Mesendoderm (in vitro differentiated cells): Measurements from ENCODE around the gene DNPEP. TPM values are rescaled to one million over a fixed set of nuclear protein-coding genes. Genes with fewer than 3 reads are reported as not detected.

Source experiments
- DNase-seq: peaks from one replicate; pipeline ENCODE4 v3.0.0; 2013
- H2AK5ac ChIP-seq: 2 replicates; pipeline ENCODE4 v1.6.1; 2013; ENCODE audit warnings: low read length, inconsistent platforms
- H2BK120ac ChIP-seq: 2 replicates; pipeline ENCODE4 v1.6.1; 2013; ENCODE audit warnings: low read depth, mild to moderate bottlenecking, low read length, moderate library complexity, mixed read lengths
- H2BK15ac ChIP-seq: replicated peaks from 2 replicates; pipeline ENCODE4 v1.6.1; 2013; ENCODE audit warnings: low read depth, mild to moderate bottlenecking, moderate library complexity
- H2BK5ac ChIP-seq: 2 replicates; pipeline ENCODE4 v1.6.1; 2013; ENCODE audit warnings: low read length, inconsistent platforms
- H3K18ac ChIP-seq: 2 replicates; pipeline ENCODE4 v1.6.1; 2013; ENCODE audit warnings: mild to moderate bottlenecking, low read length, mixed read lengths
- H3K23ac ChIP-seq: one replicate; pipeline ENCODE4 v1.6.1; 2013; ENCODE audit warnings: low read length
- H3K27ac ChIP-seq: 2 replicates; pipeline ENCODE4 v1.5.1; 2013; ENCODE audit warnings: low read depth, mild to moderate bottlenecking, inconsistent platforms, low read length, moderate library complexity
- H3K27me3 ChIP-seq: 2 replicates; pipeline ENCODE4 v1.6.1; 2013; ENCODE audit warnings: low read length, control low read depth, mild to moderate bottlenecking, inconsistent platforms; ENCODE audit not compliant: insufficient read depth, poor library complexity
- H3K36me3 ChIP-seq: 2 replicates; pipeline ENCODE4 v1.6.1; 2013; ENCODE audit warnings: low read length, inconsistent platforms; ENCODE audit not compliant: control insufficient read depth, insufficient read depth
- H3K4ac ChIP-seq: one replicate; pipeline ENCODE4 v1.6.1; 2013; ENCODE audit warnings: low read depth, mild to moderate bottlenecking, low read length, moderate library complexity
- H3K4me1 ChIP-seq: 2 replicates; pipeline ENCODE4 v1.6.1; 2013; ENCODE audit warnings: low read depth, low read length, inconsistent platforms; ENCODE audit not compliant: control insufficient read depth
- H3K4me2 ChIP-seq: 2 replicates; pipeline ENCODE4 v1.6.1; 2013; ENCODE audit warnings: low read length
- H3K4me3 ChIP-seq: 2 replicates; pipeline ENCODE4 v1.5.1; 2013; ENCODE audit warnings: mild to moderate bottlenecking, low read length
- H3K56ac ChIP-seq: one replicate; pipeline ENCODE4 v1.6.1; 2013; ENCODE audit warnings: low read length
- H3K79me1 ChIP-seq: 2 replicates; pipeline ENCODE4 v1.6.1; 2013; ENCODE audit warnings: low read length, inconsistent platforms
- H3K79me2 ChIP-seq: 2 replicates; pipeline ENCODE4 v1.6.1; 2013; ENCODE audit warnings: mild to moderate bottlenecking, low read length; ENCODE audit not compliant: control insufficient read depth, insufficient read depth
- H3K9ac ChIP-seq: 2 replicates; pipeline ENCODE4 v1.6.1; 2013; ENCODE audit warnings: low read length, inconsistent platforms
- H4K5ac ChIP-seq: one replicate; pipeline ENCODE4 v1.6.1; 2013; ENCODE audit warnings: low read length
- H4K8ac ChIP-seq: one replicate; pipeline ENCODE4 v1.6.1; 2013; ENCODE audit warnings: low read depth, mild to moderate bottlenecking, control low read depth, low read length, moderate library complexity
- WGBS: extraction: QIAGEN DNeasy Blood & Tissue Kit; methylation state at CpG from one replicate; pipeline ENCODE4 v1.1.7; 2013; ENCODE audit warnings: low lambda C conversion rate, missing lambda C conversion rate; ENCODE audit not compliant: insufficient coverage; ENCODE audit errors: extremely low coverage; 5-methylcytosine and 5-hydroxymethylcytosine counted together
- small RNA-seq: library from polyadenylated mRNA; stranded (forward); fragments of <200 nt; extraction: miRNeasy Mini kit (QIAGEN cat#:217004); gene quantifications from one replicate; pipeline ENCODE3, GENCODE V24; 2013; ENCODE audit not compliant: insufficient read depth

Gene DNPEP

DNA sequence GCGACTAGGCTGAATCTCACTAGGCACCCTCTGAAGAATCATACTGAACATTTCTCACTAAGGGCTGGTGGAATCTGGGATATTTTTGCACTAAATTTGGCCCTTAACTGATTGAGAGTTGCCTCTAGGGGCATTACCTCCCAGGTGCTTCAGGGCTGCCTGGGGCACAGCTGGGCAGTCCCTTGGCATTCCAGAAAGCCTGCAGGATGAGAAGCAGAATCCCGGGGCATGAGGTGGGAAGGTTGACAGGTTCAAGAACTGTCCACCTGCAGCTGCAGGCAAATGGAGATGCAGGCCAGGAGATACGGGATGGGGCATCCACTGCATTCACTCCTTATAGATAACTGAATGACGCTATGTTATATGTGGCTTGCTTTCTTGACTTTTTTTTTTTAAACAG, 62.6 kb downstream of the DNPEP start:
- no peak overlapping the region for H3K4me3 ChIP-seq
- no peak overlapping the region for H3K18ac ChIP-seq
- DNase-seq, result no peak
- no peak overlapping the region for H4K5ac ChIP-seq
- H3K56ac ChIP-seq, result no peak overlapping the region
- H3K36me3 ChIP-seq, result no peaks in the 10 kb centered on the region
- H3K27me3 ChIP-seq, result no peaks in the 10 kb centered on the region
- no peaks in the 10 kb centered on the region for H3K4me1 ChIP-seq
- no peak overlapping the region for H3K4me2 ChIP-seq
- H3K79me1 ChIP-seq, result no peaks in the 10 kb centered on the region
- no peak overlapping the region for H2BK120ac ChIP-seq
- H3K79me2 ChIP-seq, result no peaks in the 10 kb centered on the region
- no peak overlapping the region for H3K27ac ChIP-seq
- no peak overlapping the region for H2BK5ac ChIP-seq
- WGBS, result no CpG with 5 or more reads among the region's 4 CpGs
- H2AK5ac ChIP-seq, result no peak overlapping the region
- H3K4ac ChIP-seq, result no peak overlapping the region
- no peak overlapping the region for H3K23ac ChIP-seq
- H4K8ac ChIP-seq, result no peak overlapping the region
- H3K9ac ChIP-seq, result no peak overlapping the region
- no peak overlapping the region for H2BK15ac ChIP-seq

DNA sequence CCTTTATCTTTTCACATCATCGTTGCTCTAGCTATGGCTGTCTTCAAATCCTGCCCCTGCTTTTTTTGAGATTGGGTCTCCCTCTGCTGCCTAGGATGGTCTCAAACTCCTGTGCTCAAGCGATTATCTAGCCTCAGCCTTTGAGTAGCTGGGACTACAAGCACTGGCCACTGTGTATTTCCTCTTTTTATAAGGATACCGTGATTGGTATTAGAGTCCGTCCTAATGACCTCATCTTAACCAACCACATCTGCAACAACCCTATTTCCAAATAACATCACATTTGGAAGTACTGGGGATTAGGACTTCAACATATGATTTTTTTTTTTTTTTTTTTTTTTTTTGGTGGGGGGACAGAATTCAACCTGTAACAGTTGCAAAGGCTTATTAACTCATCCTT, 64.3 kb downstream of the DNPEP start:
- no peak overlapping the region for H3K18ac ChIP-seq
- no peaks in the 10 kb centered on the region for H3K4me1 ChIP-seq
- no peak overlapping the region for H2BK5ac ChIP-seq
- no CpG with 5 or more reads among the region's 4 CpGs for WGBS
- H2BK120ac ChIP-seq, result no peak overlapping the region
- no peak overlapping the region for H2AK5ac ChIP-seq
- no peak for DNase-seq
- H3K79me1 ChIP-seq, result no peaks in the 10 kb centered on the region
- H3K4ac ChIP-seq, result no peak overlapping the region
- no peaks in the 10 kb centered on the region for H3K27me3 ChIP-seq
- H3K36me3 ChIP-seq, result no peaks in the 10 kb centered on the region
- no peak overlapping the region for H3K4me3 ChIP-seq
- H3K79me2 ChIP-seq, result no peaks in the 10 kb centered on the region
- H4K5ac ChIP-seq, result no peak overlapping the region
- H3K9ac ChIP-seq, result no peak overlapping the region
- no peak overlapping the region for H4K8ac ChIP-seq
- H2BK15ac ChIP-seq, result no peak overlapping the region
- H3K23ac ChIP-seq, result no peak overlapping the region
- H3K56ac ChIP-seq, result no peak overlapping the region
- no peak overlapping the region for H3K4me2 ChIP-seq
- no peak overlapping the region for H3K27ac ChIP-seq

Small RNA genes lying within 50 kb of the gene (small RNA-seq; reads per million reads assigned to genes)
- gene AC053503.3, result not detected
